HepG2 (cell line): ENCODE data around the gene PKNOX2. TPM values are rescaled to one million over a fixed set of nuclear protein-coding genes. Genes with fewer than 3 reads are reported as not detected.

Experiments
- ATAC-seq: fragments of 200-7000 bp; cut with Tn5 transposase; 3 replicates; pipeline ENCODE4 v1.9.1; 2020; ENCODE audit warnings: mild to moderate bottlenecking, moderate library complexity
- BruUV-seq: library from RNA; stranded (reverse); fragments of 400-500 nt; replicated peaks from 2 replicates; lab custom pipeline; 2021; lab: Mats Ljungman, UMichigan
- CTCF ChIA-PET: fragments of 300-600 bp; formaldehyde crosslinking; extraction: SDS; loops from one replicate; lab custom pipeline; 2021; ENCODE audit warnings: low total read pairs, inconsistent platforms, low intra/inter-chr PET ratio; lab: Yijun Ruan, JAX
- POLR2A ChIA-PET: fragments of 350-600 bp; sonication (Branson Sonifier 250); formaldehyde crosslinking; loops from one replicate; lab custom pipeline; 2020; ENCODE audit warnings: antibody characterized with exemption, inconsistent platforms; lab: Yijun Ruan, JAX
- DNase-seq: peaks from one replicate; pipeline ENCODE4 v3.0.0-alpha.2; 2015; ENCODE audit warnings: low spot score
- FAIRE-seq: peaks from 3 replicates; lab custom pipeline; 2011; peaks lifted over from hg19 to GRCh38; lab: Jason Lieb, UNC
- H2AFZ ChIP-seq: one replicate; pipeline ENCODE4 v1.6.1; 2011; ENCODE audit warnings: low read length, inconsistent platforms
- H3K27ac ChIP-seq: fragments of 300-600 bp; 3 replicates; pipeline ENCODE4 v1.8.0; 2011; ENCODE audit warnings: mixed run types, mild to moderate bottlenecking, mixed read lengths, low read length, inconsistent platforms; ENCODE audit not compliant: insufficient read depth; ENCODE audit errors: extremely low read length
- H3K27me3 ChIP-seq, 2 experiments: fragments of 200-600 bp in 1 of 2; 2 replicates in 1 of 2; 3 replicates in 1 of 2; pipeline versions ENCODE4 v1.6.0 to v1.8.0; 2011; ENCODE audit warnings: low read length in 2 of 2, mild to moderate bottlenecking in 2 of 2, moderate library complexity in 2 of 2, inconsistent platforms in 1 of 2; ENCODE audit not compliant: insufficient read depth in 2 of 2, control insufficient read depth in 1 of 2
- H3K36me3 ChIP-seq, 2 experiments: fragments of 200-600 bp in 1 of 2; replicated peaks in 1 of 2; 2 replicates in 1 of 2; 3 replicates in 1 of 2; pipeline versions ENCODE4 v1.5.1 to v1.8.0; 2011; ENCODE audit warnings: low read length in 2 of 2, inconsistent platforms in 1 of 2; ENCODE audit not compliant: insufficient read depth in 2 of 2, control insufficient read depth in 1 of 2
- H3K4me1 ChIP-seq: 2 replicates; pipeline ENCODE4 v1.5.1; 2012; ENCODE audit warnings: low read length, inconsistent platforms; ENCODE audit not compliant: insufficient read depth
- H3K4me2 ChIP-seq: 2 replicates; pipeline ENCODE4 v1.6.0; 2011; ENCODE audit warnings: low read depth, low read length, inconsistent platforms
- H3K4me3 ChIP-seq, 3 experiments: fragments of 200-600 bp in 1 of 3; sonication (generic), shearing (Covaris generic) in 1 of 3; replicated peaks in 1 of 3; 2 replicates each; pipeline ENCODE4 v1.5.1; 2011 to 2016; ENCODE audit warnings: low read length in 3 of 3, inconsistent platforms in 2 of 3, low read depth in 2 of 3, mild to moderate bottlenecking in 2 of 3, control low read depth in 1 of 3, mixed read lengths in 1 of 3; ENCODE audit not compliant: insufficient read depth in 1 of 3
- H3K79me2 ChIP-seq: one replicate; pipeline ENCODE4 v1.6.1; 2011; ENCODE audit warnings: low read length, inconsistent platforms; ENCODE audit not compliant: insufficient read depth
- H3K9ac ChIP-seq: 2 replicates; pipeline ENCODE4 v1.6.0; 2011; ENCODE audit warnings: mild to moderate bottlenecking, low read depth, low read length, inconsistent platforms; ENCODE audit not compliant: insufficient read depth
- H3K9me3 ChIP-seq: 2 replicates; pipeline ENCODE4 v1.5.1; 2012; ENCODE audit warnings: mild to moderate bottlenecking, low read length
- H4K20me1 ChIP-seq: 2 replicates; pipeline ENCODE4 v1.6.0; 2011; ENCODE audit warnings: inconsistent platforms, mild to moderate bottlenecking, low read length, moderate library complexity; ENCODE audit not compliant: insufficient read depth
- ATM ChIP-seq: fragments of 450-650 bp; IDR thresholded peaks from 2 replicates; pipeline ENCODE4 v1.7.1; 2017; ENCODE audit warnings: mild to moderate bottlenecking, borderline replicate concordance
- BORCS8-MEF2B ChIP-seq: sonication (generic); formaldehyde crosslinking; IDR thresholded peaks from 2 replicates; pipeline ENCODE4 v1.8.0; 2022; ENCODE audit warnings: mild to moderate bottlenecking, missing genetic modification reagents
- NR1H2 ChIP-seq: sonication (generic); formaldehyde crosslinking; IDR thresholded peaks from 2 replicates; pipeline ENCODE4 v1.8.1; 2022; ENCODE audit warnings: low read depth, missing genetic modification reagents, borderline replicate concordance
- PBX3 ChIP-seq: sonication (generic); formaldehyde crosslinking; IDR thresholded peaks from 2 replicates; pipeline ENCODE4 v1.8.1; 2023; ENCODE audit warnings: missing genetic modification reagents, inconsistent platforms, borderline replicate concordance
- RXRA ChIP-seq: sonication (generic); formaldehyde crosslinking; IDR thresholded peaks from 2 replicates; pipeline ENCODE4 v1.5.1; 2020; ENCODE audit warnings: missing genetic modification reagents
- SAP130 ChIP-seq: IDR thresholded peaks from 2 replicates; pipeline ENCODE4 v1.6.1; 2016; ENCODE audit warnings: low read depth
- ZBTB4 ChIP-seq: sonication (generic); formaldehyde crosslinking; IDR thresholded peaks from 2 replicates; pipeline ENCODE4 v1.4.0; 2020; ENCODE audit warnings: missing genetic modification reagents, mild to moderate bottlenecking, borderline replicate concordance
- WGBS: methylation state at CpG from one replicate; pipeline ENCODE4 v1.1.6; 2017; ENCODE audit warnings: low lambda C conversion rate; 5-methylcytosine and 5-hydroxymethylcytosine counted together
- in situ Hi-C: cut with HindIII; loops from 2 replicates; pipeline ENCODE4 v1.10.0; 2017; ENCODE audit warnings: low pct_unique_long_range_greater_than_20kb; ENCODE audit not compliant: extremely low pct_ligation_motif_present
- intact Hi-C: fragments of 100-400 bp; cut with micrococcal nuclease; formaldehyde crosslinking; loops from one replicate; pipeline ENCODE4 v1.10.0; 2022; ENCODE audit not compliant: unreplicated experiment
- polyA plus RNA-seq, 8 experiments: library from polyadenylated mRNA; depleted of rRNA in 3 of 8; stranded (reverse) in 7 of 8; unstranded in 1 of 8; fragments of >200 nt; fragmentation: Illumina TruSeq in 4 of 8; extraction: Trizol in 4 of 8; gene quantifications; 2 replicates each; pipeline versions ENCODE4 v1.2.1 to v1.2.3, GENCODE V29; 2011 to 2016; ENCODE audit warnings: low read depth in 4 of 8, missing spikeins in 1 of 8, mixed read lengths in 1 of 8; ENCODE audit not compliant: insufficient read depth in 1 of 8
- total RNA-seq, 5 experiments: library from RNA; depleted of rRNA; stranded (reverse); fragments of >200 nt; fragmentation: Illumina TruSeq; extraction: Trizol; gene quantifications; 2 replicates each; pipeline ENCODE4 v1.2.3, GENCODE V29; 2016; ENCODE audit warnings: low read depth in 1 of 5

The PKNOX2 gene
- total and polyA plus RNA-seq, 2 of the 13 experiments (the other 11 are each of a cell fraction or from before 2014, with no cell fraction given) = not detected

- TF ChIP-seq PBX3 (no peak), SAP130 (CRISPR knock-in tag) (no peak), RXRA (CRISPR knock-in tag) (no peak)
Observed at GRCh38 chr11:125380756-125381445, 216.3 kb downstream of the PKNOX2 start (continued).

- Histone ChIP-seq H3K4me3 (no peak overlapping the region), H4K20me1 (no peaks in the 10 kb centered on the region), H3K9me3 (no peaks in the 10 kb centered on the region), H3K79me2 (no peaks in the 10 kb centered on the region), H3K27ac (no peak overlapping the region), H3K9ac (no peak overlapping the region), H3K27me3 (peaks cover 2 to 47% of the 10 kb centered on the region in 2 experiments; a peak in 4 of 5 replicates), H3K4me2 (no peak overlapping the region), H3K36me3 (no peaks in the 10 kb centered on the region), H3K4me1 (no peaks in the 10 kb centered on the region), H2AFZ (no peak overlapping the region)
- WGBS = 45% methylated on average over 7 of the region's 7 CpGs
- no peak for DNase-seq
- TF ChIP-seq ATM (no peak), NR1H2 (CRISPR knock-in tag) (no peak), BORCS8-MEF2B (CRISPR knock-in tag) (no peak), ZBTB4 (no peak)
- FAIRE-seq = no peak
- no TSS peak for BruUV-seq
- CTCF ChIA-PET = no interaction called here
- intact Hi-C loops = no loop called here
- ATAC-seq = no peak
- POLR2A ChIA-PET = no interaction called here
- in situ Hi-C loops = no loop called here
Observed at GRCh38 chr11:125381499-125382044, 217.0 kb downstream of the PKNOX2 start.
